HG03196 (cell line): ENCODE measurements around the gene PFKL.

Experiments used
- ATAC-seq: cut with Tn5 transposase; IDR thresholded peaks from one replicate; pipeline ENCODE4 v1.9.1; 2021; ENCODE audit not compliant: unreplicated experiment

Gene PFKL

GRCh38 chr21:44299458-44300261 is at the start of gene PFKL:
TSS of gene PFKL (plus strand) at chr21:44300053. CDS start at chr21:44300106, 53 bp downstream.
- ATAC-seq = peak; percentile 47

- ATAC-seq = no peak
These were observed 45.8 kb upstream of the PFKL start for GRCh38 chr21:44253832-44254710.

GRCh38 chr21:44255511-44255981 is 44.3 kb upstream of the PFKL start:
- ATAC-seq = no peak

DNA sequence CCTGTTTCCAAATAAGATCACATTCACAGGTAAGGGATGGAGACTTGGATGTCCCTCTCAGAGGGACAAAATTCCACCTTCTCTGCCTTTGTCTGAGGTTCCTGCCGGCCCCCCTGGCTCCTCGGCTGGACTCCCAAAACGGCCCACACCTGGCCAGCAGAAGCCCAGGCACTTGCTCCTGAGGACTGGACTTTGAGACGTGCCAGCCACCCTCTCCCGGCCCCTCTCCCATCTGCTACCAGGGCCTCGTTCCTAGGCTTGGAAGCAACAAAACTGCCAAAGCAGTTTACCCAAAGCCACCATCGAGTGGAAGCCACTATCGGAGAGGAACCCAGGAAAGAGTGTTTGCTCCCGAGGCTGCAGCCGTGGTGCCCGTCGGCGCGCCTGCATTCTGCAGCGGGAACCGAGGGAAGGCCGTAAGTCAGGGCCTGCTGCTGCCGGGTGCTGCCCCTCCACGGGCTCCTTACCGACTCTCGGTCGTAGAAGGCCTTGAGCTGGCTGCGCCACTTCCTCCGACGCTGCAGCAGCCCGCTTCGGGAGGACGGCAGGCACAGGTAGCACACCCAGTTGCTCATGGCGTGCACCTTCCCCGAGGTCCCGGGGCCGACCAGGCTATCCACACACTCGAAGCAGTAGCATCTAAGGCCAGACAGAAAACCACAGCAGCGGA is 41.7 kb upstream of the PFKL start:
- ATAC-seq = no peak

GRCh38 chr21:44259082-44259705 is 40.7 kb upstream of the PFKL start:
- ATAC-seq = no peak

DNA sequence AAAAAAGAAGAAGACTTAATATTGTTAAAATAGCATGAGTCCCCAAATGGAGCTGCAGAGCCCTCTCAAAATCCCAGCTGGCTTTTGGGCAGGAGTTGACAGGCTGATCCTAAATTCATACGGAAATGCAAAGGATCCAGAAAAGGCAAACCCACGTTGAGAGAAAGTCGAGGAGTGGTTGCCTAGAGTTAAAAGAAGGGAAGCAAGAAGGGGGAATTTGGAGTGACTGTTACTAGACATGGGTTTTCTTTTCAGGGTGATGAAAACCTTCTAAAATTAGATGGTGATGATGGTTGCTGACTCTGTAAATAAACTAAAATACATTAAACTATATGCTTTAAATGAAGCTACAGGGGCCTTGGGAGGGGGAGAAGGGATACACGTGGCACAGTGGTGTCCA is 39.8 kb upstream of the PFKL start:
- no peak for ATAC-seq

- ATAC-seq = no peak
These were observed 38.8 kb upstream of the PFKL start for GRCh38 chr21:44260791-44261631.

DNA sequence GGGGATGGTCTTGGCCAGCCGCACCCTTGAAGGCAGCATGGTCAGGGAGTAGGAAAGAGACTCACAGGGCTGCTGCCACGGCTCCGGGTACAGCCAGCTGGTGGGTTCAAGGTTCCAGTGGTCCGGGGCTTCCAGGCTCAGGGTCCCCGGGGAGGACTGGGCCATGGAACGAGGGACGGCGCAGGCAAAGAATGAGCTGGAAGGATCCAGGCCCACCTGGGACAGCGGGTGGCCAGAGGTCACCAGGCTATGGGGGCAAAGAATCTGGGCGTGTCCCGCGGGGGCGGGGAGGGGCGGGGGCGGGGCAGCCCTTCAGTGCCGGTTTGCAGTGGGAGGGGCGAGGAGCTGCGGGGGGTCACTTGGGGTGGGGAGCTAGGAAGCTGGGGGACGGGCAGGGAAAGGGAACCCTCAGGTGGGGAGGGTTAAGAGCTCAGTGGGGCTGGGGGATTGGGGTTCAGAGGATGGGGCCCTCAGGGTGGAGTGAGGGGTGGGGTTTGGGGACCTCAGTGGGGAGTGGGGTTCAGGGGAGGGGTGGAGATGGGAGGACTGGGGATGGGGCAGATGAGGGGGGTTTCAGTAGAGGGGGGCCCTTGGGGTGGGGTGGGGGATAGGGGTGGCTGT is 38.1 kb upstream of the PFKL start, which contains the start of gene DNMT3L:
DNMT3L (minus strand) TSS at position 223 of the 621 bp plus-strand sequence. CDS start 638 bp downstream, outside the sequence.
- ATAC-seq = no peak

DNA sequence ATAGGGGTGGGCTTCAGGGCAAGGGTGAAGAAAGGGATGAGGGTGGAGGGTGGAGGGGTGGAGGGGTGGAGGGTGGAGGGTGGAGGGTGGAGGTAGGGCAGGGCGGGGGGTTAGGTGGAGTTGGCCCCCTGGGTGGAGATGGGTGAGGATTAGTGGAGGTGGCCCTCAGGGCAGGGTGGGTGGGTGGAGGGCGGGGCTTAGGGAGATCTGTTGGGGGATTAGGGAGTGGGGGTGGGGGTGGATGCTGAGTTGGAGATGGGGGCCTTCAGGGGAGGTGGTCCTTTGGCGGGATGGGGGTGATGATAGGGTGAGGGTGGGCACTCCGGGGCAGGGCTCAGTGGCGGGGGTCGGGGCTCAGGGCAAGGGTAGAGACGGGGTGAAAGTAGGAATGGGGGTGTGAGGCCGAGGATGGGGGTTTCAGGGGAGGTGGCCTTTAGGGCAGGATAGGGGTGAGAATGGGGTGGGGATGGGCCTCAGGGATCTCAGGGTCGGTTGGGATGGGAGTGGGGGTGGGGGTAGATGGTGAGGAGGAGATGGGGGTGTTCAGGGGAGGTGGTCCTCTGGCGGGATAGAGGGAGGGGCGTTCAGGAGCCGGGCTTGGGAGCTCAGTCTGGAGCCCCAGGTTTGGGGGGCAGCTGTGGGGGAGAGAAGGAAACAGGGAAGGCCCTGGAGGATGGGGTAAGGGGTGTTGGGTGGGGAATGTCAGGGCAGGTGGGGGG is 37.4 kb upstream of the PFKL start:
- no peak for ATAC-seq

GRCh38 chr21:44263221-44263760 is 36.6 kb upstream of the PFKL start:
- no peak for ATAC-seq

DNA sequence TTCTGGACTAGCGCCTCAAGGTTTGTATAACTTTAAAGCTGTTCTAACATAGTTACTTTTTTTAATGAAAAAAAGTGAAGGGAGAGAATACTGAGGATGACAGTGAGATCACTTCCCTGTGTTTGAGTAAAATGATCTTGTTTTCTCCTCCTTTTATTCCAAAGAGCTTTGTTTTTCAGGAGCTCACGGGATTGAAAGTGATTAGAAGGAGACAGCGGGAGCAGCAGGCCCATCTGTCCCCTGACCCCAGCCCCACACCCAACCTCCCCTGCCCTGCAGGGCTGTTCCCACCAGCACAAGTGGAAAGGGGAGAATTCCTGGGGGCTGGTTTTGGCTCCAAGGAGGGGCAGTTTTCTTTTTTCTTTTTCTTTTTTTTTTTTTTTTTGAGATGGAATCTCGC is 36.1 kb upstream of the PFKL start:
- ATAC-seq = no peak

GRCh38 chr21:44265734-44266270 is 34.1 kb upstream of the PFKL start:
- no peak for ATAC-seq

DNA sequence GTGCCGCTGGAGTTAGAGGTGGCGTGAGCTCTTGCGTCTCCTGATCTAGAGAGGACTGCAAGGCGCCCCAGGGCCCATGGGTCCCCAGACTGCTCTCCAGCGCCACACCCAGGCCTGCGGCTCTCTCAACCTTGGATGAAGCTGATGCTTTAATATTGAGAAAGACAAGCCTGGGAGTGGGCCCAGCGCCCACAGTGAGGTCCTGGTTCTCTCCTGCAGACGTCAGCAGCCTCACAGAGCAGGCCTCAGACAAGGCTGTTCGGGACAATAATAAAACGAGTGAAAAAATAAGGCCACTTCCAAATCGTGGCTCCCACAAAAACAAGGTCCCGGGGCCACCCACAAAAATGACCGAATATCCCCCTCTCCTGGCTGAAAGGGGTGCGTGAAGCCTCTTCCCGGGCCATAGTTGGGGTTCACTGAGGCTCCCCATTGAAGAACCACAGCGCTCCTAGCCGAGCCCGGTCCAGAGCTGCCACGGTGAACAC is 32.2 kb upstream of the PFKL start:
- no peak for ATAC-seq

DNA sequence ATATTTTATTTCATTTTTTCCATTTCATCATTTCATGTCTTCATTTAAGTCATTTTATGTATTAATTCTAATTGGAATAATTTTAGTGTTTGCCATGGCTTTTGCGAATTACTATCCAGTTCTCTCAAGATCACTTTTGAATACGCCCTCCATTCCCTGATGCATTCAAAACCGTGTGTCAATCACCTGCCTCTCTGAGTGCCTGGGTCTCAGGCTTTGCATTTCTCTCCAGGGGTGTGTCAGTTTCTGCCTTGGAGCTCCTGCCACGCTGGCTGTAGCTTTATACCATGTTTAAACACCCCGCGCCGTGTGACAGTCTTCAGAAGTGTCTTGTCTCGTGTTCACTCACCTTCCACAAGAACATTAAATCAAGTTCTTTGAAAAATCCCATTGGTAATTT is 30.8 kb upstream of the PFKL start:
- ATAC-seq = no peak

DNA sequence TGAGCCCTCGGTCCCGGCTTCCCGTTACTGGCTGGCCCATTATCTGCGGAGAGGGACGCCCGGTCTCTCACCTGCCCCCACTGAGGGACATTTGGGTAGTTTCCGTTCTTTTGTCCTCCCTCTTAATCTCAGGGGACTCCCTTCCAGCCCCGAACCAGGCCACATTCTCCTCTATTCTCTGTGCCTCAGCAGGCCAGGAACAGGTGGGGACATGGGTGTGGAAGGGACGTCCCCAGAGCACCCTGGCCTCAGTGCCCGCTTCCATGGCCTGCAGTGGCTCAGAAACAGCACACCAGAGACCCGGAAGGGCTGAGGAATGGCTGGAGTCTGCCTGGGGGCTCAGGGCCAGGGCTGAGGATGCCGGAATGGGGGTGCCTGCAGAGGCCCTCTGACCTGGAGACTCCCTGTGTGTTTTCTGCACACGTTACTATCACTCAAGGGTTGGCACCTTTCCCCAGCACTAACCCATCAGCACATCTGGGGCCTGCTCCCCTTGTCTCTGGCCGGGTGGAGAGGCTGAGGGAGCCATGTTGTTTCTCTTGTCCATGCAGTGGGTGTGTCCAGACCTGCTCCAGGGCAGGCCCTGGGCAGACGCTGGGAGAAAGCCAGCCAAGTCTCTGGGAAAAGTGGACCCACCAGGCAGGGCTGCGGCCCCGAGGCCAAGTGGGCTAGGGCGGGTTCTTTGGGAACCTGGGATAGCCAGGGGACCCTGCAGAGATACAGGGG is 28.1 kb upstream of the PFKL start:
- ATAC-seq = no peak

GRCh38 chr21:44272284-44272858 is 27.5 kb upstream of the PFKL start:
- ATAC-seq = no peak

GRCh38 chr21:44273046-44273445 is 26.8 kb upstream of the PFKL start:
- ATAC-seq = no peak
